Astrocyte (in vitro differentiated cells and primary cell): ENCODE measurements around the gene NAA10.

Source experiments
- EZH2 ChIP-seq: IDR thresholded peaks from 2 replicates; pipeline ENCODE4 v1.6.1; 2012; ENCODE audit warnings: mild to moderate bottlenecking, low read length, inconsistent platforms; ENCODE audit not compliant: insufficient read depth
- TF ChIP-seq, protein P1 (sequence below): IDR thresholded peaks from 2 replicates; pipeline ENCODE4 v1.5.1; 2011; ENCODE audit warnings: low read depth, mild to moderate bottlenecking, inconsistent platforms, low read length, moderate library complexity; ENCODE audit not compliant: insufficient read depth

DNA sequence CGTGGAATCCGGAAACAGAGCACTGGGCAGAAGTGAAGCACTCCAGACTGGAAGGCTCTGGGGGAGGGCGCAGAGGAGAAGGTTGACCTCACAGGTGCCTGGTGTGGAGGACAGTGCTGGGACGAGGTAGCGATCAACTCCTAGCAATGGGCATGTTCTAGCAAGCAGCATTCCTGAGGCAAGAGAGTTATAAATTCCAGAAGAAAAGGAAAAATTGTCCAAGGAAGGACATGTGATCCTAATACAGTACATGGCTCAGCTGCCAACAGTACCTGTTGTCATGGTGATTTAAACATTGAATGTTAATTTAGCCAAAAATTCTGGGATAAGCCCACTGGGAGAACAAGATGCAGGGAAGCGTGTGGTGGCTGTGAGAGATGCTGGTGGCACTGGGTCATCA, 17.0 kb downstream of the NAA10 start:
- TF ChIP-seq, protein P1, sequence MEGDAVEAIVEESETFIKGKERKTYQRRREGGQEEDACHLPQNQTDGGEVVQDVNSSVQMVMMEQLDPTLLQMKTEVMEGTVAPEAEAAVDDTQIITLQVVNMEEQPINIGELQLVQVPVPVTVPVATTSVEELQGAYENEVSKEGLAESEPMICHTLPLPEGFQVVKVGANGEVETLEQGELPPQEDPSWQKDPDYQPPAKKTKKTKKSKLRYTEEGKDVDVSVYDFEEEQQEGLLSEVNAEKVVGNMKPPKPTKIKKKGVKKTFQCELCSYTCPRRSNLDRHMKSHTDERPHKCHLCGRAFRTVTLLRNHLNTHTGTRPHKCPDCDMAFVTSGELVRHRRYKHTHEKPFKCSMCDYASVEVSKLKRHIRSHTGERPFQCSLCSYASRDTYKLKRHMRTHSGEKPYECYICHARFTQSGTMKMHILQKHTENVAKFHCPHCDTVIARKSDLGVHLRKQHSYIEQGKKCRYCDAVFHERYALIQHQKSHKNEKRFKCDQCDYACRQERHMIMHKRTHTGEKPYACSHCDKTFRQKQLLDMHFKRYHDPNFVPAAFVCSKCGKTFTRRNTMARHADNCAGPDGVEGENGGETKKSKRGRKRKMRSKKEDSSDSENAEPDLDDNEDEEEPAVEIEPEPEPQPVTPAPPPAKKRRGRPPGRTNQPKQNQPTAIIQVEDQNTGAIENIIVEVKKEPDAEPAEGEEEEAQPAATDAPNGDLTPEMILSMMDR, result no peak
- TF ChIP-seq EZH2, result no peak
